Sigmoid colon (tissue), 4 donors: Measurements from ENCODE around the gene C11orf52.

ENCODE experiments used
- POLR2A ChIP-seq, 2 donors: fragments of 450-650 bp; IDR thresholded peaks; one replicate each; pipeline ENCODE4 v1.6.1; 2016; ENCODE audit warnings: antibody characterized with exemption in 2 of 2, mild to moderate bottlenecking in 2 of 2, moderate library complexity in 2 of 2
- POLR2AphosphoS5 ChIP-seq, 4 donors: sonication (generic); formaldehyde crosslinking; IDR thresholded peaks; one replicate each; pipeline ENCODE4 v1.6.1; 2017; ENCODE audit warnings: antibody characterized with exemption in 4 of 4
- TF ChIP-seq, protein P1 (sequence below), 4 experiments: fragments of 450-650 bp in 3 of 4; fragments of 200-600 bp in 1 of 4; IDR thresholded peaks; one replicate each; pipeline ENCODE4 v1.5.1; 2016 to 2019; ENCODE audit warnings: antibody characterized with exemption in 4 of 4, mild to moderate bottlenecking in 3 of 4, moderate library complexity in 2 of 4

DNA sequence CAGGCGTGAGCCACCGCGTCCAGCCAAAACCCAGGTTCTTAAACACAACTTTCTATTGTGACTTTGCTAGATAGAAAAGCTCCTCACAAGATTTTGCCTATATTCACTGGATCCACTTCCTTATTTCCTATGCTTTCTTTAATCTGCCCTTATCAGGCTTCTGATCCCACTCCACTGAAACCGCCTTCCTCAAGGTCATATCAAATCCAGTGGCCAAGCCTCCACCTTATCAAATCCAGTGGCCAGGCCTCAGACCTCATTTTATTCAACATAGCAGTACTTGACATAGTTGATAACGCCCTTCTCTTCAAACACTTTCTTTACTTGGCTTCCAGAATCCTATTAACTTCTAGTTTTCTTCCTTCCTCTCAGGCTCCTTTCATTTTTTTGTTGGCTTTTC, 48.0 kb downstream of the C11orf52 start:
- TF ChIP-seq, protein P1, sequence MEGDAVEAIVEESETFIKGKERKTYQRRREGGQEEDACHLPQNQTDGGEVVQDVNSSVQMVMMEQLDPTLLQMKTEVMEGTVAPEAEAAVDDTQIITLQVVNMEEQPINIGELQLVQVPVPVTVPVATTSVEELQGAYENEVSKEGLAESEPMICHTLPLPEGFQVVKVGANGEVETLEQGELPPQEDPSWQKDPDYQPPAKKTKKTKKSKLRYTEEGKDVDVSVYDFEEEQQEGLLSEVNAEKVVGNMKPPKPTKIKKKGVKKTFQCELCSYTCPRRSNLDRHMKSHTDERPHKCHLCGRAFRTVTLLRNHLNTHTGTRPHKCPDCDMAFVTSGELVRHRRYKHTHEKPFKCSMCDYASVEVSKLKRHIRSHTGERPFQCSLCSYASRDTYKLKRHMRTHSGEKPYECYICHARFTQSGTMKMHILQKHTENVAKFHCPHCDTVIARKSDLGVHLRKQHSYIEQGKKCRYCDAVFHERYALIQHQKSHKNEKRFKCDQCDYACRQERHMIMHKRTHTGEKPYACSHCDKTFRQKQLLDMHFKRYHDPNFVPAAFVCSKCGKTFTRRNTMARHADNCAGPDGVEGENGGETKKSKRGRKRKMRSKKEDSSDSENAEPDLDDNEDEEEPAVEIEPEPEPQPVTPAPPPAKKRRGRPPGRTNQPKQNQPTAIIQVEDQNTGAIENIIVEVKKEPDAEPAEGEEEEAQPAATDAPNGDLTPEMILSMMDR (IDR thresholded peaks at IDR 0.05) = no peak
- TF ChIP-seq POLR2AphosphoS5 (IDR thresholded peaks at IDR 0.05) = no peak
- TF ChIP-seq POLR2A (IDR thresholded peaks at IDR 0.05) = no peak
